GM18519 (cell line): ENCODE data around the gene WDR38.

ENCODE experiments used
- ATAC-seq: cut with Tn5 transposase; IDR thresholded peaks from one replicate; pipeline ENCODE4 v1.9.1; 2021; ENCODE audit warnings: mild to moderate bottlenecking, moderate library complexity; ENCODE audit not compliant: unreplicated experiment, low FRiP score

The WDR38 gene

DNA sequence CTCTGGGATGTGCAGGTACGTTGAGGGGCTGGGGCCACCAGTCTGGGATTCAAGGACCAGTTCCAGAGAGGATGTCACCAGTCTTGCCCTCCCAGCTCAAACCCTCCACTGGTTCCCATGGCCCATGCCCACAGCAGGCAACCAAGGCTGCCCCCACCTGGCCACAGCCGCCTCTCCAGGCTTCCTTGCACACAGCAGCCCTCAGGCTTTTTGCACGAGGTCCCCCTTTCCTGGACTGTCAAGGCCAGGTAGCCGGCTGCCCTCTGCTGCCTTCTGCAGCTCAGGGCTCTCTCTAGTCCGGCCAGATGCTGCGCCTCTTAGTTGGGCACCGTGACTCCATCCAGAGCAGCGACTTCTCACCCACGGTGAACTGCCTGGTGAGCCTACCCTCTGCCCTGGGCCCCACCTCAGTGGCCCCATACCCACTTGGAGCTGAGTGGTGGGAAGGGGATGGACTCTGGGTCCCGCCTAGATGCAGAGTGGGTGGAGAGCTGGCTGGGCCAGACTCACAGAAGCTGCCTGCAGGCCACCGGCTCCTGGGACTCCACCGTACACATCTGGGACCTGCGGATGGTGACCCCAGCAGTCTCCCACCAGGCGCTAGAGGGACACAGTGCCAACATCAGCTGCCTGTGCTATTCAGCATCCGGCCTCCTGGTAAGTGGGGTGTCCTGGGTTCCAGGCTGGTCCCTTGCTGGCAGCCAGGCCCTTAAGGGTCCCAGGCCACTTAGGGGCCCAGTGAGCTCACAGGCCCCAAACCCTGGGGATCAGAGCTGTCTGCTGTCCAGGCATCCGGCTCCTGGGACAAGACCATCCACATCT lies 2.9 kb downstream of the WDR38 start:
- ATAC-seq = no peak

DNA sequence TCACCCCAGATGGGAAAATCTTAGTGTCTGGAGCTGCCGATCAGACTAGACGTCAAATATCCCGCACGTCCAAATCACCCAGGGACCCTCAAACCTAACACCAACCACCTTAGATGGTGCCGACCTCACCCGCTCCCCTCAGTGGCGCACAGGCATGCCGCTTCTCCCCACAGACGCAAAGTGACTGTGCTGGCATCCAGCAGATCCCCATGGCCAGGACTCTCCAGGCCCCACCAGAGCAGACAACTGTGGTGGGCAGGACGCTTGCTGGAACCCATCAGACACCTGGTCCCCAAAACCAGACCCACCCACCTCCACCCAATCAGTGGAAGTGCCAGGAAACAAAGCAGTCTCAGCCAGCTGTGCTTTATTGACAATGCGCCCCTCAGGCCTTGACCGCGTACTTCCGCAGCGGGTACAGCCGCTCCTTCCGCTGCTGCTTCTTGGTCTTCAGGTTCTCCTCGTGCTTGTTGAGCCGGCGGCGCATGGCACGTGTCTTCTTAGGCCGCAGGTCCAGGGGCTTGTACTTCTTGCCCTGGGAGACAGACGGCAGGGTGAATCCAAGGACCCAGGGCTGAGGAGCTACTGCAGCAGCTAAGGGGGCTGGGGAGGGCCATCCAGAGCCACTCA lies 4.4 kb downstream of the WDR38 start:
- ATAC-seq = no peak

GRCh38 chr9:124858330-124859046 lies 5.2 kb downstream of the WDR38 start:
- no peak for ATAC-seq

DNA sequence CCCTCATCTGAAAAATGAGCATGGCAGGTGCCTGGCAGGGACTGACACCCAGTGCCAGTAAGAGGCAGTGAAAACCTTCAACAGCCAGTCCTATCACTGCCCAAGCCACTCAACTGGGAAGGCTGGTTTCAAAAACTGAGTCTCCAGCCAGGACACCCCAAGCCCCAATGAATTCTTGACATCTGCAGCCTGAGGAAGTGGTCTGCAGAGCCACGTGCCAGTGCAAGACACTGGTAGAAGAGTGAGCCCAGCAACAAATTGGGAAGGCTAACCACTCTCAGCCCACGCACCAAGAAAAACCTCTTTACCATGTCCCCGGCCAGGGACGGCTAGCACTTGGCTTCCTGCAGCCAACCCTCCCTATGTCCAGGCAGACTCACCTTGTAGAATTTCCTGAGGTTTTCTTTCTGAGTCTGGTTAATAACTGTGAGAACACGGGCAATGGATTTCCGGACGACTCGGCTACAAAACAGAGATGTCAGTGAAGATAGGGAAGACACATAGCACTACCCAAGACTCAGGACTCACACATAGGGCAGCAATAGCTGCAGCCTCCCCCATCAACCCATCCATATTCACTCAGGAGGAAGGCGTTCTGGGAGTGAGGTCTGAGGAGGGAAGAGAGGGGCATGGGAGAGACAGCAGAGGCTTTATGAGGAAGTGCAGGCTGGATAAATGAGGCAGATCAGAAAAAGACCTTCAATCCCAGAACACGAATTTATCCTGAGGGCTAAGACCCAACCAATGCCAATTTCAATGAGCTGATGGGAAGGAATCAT lies 6.7 kb downstream of the WDR38 start:
- ATAC-seq = no peak

GRCh38 chr9:124860582-124861341 lies 7.5 kb downstream of the WDR38 start:
- ATAC-seq = no peak

- ATAC-seq = peak; percentile 78
These were observed 8.3 kb downstream of the WDR38 start, which contains the start of the genes ARPC5L and RPL35 for GRCh38 chr9:124861342-124862229. TSS of gene ARPC5L (plus strand) at chr9:124862130. CDS start at chr9:124869291, 7,161 bp downstream. TSS of gene RPL35 (minus strand) at chr9:124861957. CDS start at chr9:124861912, 45 bp downstream.

GRCh38 chr9:124863371-124863871 lies 10.2 kb downstream of the WDR38 start:
- ATAC-seq = no peak

- ATAC-seq = peak; percentile 38
These were observed 15.5 kb downstream of the WDR38 start for GRCh38 chr9:124868511-124869465.

GRCh38 chr9:124869466-124869985 lies 16.3 kb downstream of the WDR38 start:
- no peak for ATAC-seq

GRCh38 chr9:124869986-124870560 lies 16.8 kb downstream of the WDR38 start:
- peak; percentile 29 for ATAC-seq

DNA sequence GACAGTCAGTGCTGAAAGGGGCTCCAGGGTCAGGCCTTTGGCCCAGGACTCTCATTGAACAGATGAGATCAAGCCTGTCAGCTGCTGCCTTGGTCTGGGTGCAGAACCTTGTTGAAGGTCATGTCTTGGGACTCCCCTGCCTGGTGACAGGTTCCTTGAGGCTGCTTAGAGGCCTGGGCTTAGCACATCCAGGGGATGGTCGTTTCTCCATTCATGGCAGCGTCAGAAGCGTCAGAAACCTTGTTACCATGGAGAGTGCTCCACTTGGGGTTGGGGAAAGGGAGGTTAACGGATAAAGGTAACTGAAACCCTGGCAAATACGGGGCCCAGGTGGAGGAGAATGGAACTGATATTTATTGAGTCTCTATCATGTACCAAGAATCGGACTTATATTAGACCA lies 17.5 kb downstream of the WDR38 start:
- ATAC-seq = no peak

- ATAC-seq = no peak
These were observed 17.9 kb downstream of the WDR38 start for GRCh38 chr9:124871156-124871561.

DNA sequence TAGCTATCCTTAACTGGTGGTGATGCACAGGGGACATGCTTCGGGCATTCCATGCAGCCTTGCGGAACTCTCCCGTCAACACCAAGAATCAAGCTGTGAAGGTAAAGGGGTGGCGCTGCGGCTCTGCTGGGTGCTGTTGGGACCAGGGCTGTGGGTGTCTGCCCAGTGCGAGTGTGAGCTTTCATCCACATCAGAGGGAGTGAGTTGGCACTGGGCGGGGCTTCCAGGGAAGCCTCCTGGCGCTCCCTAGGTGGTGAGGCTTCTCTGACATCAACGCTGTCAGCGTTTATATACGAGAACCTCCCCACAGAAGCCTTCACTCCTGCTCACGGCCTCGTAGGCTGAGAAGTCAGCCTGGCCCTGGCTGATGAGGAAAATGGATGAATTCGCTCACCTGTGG lies 20.4 kb downstream of the WDR38 start:
- no peak for ATAC-seq

DNA sequence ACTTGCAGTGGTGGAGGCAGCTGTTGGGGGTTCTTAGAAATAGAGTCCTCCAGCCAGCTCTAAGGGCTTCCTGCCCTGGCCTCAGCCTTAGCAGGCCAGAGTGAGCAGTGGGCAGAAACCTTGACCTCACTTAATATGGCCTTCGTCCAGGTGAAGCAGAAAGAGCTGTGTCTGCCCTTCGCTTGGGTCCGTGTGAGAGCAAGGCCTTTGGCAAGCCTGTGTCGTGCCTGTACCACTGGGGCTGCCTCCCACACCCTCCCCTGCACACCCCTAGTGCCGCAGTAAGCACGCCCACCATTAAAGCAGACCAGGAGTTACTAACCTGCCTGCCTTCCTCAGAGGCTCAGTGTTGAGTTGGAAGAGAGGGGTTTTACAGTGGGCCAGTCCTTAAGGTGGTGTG lies 22.2 kb downstream of the WDR38 start:
- no peak for ATAC-seq

- no peak for ATAC-seq
These were observed 23.9 kb downstream of the WDR38 start for GRCh38 chr9:124877021-124877782.

- no peak for ATAC-seq
These were observed 24.8 kb downstream of the WDR38 start for GRCh38 chr9:124878021-124878420.
